ENCODE results near the gene UBAP1.

DNA sequence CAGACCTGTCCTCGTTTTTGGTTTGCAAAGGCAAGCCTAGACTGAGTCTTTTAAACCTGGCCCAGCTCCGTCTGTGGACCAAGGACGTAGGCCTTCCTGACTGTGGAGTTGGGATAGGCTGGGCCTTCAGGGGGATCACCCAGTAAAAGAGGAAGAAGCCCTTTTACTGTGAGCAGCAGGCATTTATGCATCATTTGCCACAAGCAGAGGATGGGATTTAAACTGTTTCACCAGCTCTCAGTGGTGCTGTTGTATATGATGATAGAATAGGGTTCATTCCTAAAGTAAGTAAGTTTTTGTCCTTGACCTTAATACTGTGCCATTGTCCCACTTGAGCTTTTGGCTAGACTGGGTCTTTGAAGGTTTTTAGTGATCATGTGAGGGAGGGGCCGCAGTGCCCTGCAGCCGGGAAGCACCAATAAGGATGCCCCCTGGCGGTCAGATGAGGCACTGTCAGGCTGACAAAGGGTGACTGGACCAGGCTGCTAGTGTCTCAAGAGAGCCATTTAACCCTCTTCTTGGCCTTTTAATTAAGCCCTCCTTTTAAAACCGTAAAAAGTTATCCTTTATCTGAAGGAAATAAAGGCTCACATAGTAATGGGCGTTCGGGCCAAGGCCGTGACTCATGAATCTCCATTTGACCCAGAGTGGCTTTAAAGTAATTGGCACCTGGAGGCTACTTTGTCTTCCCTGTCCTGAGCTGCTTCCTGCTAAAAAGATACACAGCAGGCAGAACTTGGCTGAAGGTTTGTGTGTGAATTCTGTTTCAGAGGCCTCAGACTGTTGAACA lies 74.0 kb downstream of the UBAP1 start:
- TF ChIP-seq POLR2A (IDR thresholded peaks at IDR 0.05) (no peak), CTCF (IDR thresholded peaks at IDR 0.05) (peak; percentile 91 to 93), POLR2AphosphoS5 (IDR thresholded peaks at IDR 0.05) (no peak)
